Measurements from ENCODE around the gene TSPO2.

TSPO2 gene

DNA sequence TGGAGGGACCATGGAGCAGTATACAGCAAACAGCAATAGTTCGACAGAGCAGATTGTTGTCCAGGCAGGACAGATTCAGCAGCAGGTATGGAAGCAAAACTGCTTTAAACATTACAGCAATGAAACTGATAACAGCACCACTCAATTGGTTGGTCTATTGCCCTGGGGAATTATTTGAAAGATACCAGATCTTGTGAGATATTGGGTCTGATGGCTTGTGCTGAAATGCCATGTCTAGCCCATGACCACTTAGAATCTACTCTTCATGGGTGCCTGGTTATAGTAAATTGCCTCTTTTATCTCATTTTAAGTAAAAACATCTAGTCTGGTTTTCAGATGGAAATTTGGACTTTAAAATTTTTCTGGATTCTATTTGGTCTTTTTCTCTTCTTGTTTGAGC, 36.8 kb downstream of the TSPO2 start:
- no peak for DNase-seq (ENCODE audit: low read depth, low spot score)
- no peaks in the 10 kb centered on the region for H3K4me1 ChIP-seq (ENCODE audit: insufficient read depth, insufficient read length)

GRCh38 chr6:41080621-41081020, 38.4 kb downstream of the TSPO2 start:
- H3K36me3 ChIP-seq (ENCODE audit: insufficient read depth, insufficient read length, low read length), result peaks cover 55% of the 10 kb centered on the region
- no peaks in the 10 kb centered on the region for H3K4me1 ChIP-seq (ENCODE audit: insufficient read depth, insufficient read length)
- H3K9me3 ChIP-seq (ENCODE audit: insufficient read depth, low read length), result no peaks in the 10 kb centered on the region
- DNase-seq (ENCODE audit: low read depth, low spot score), result no peak
- no peak overlapping the region for H3K4me3 ChIP-seq (ENCODE audit: insufficient read length, low read depth)
- TF ChIP-seq ZNF274 (IDR thresholded peaks at IDR 0.05; ENCODE audit: low read depth, low read length) (no peak), SUZ12 (IDR thresholded peaks at IDR 0.05; ENCODE audit: extremely low read depth, insufficient read depth, insufficient read length) (no peak), YY1 (IDR thresholded peaks at IDR 0.05; ENCODE audit: insufficient read depth, insufficient read length) (no peak)
- no peak overlapping the region for H3K9ac ChIP-seq (ENCODE audit: insufficient read length, low read depth)
- no peaks in the 10 kb centered on the region for H3K27me3 ChIP-seq (ENCODE audit: insufficient read depth, insufficient read length)

More for the DNA sequence above, 36.8 kb downstream of the TSPO2 start:
- TF ChIP-seq ZNF274 (IDR thresholded peaks at IDR 0.05; ENCODE audit: low read depth, low read length) (no peak), SUZ12 (IDR thresholded peaks at IDR 0.05; ENCODE audit: extremely low read depth, insufficient read depth, insufficient read length) (no peak), YY1 (IDR thresholded peaks at IDR 0.05; ENCODE audit: insufficient read depth, insufficient read length) (no peak)
- no peaks in the 10 kb centered on the region for H3K27me3 ChIP-seq (ENCODE audit: insufficient read depth, insufficient read length)
- H3K9ac ChIP-seq (ENCODE audit: insufficient read length, low read depth), result no peak overlapping the region
- H3K9me3 ChIP-seq (ENCODE audit: insufficient read depth, low read length), result no peaks in the 10 kb centered on the region
- H3K36me3 ChIP-seq (ENCODE audit: insufficient read depth, insufficient read length, low read length), result peaks cover 50% of the 10 kb centered on the region
- no peak overlapping the region for H3K4me3 ChIP-seq (ENCODE audit: insufficient read length, low read depth)

- TF ChIP-seq SUZ12 (IDR thresholded peaks at IDR 0.05; ENCODE audit: extremely low read depth, insufficient read depth, insufficient read length) (no peak), ZNF274 (IDR thresholded peaks at IDR 0.05; ENCODE audit: low read depth, low read length) (no peak), YY1 (IDR thresholded peaks at IDR 0.05; ENCODE audit: insufficient read depth, insufficient read length) (no peak)
- H3K36me3 ChIP-seq (ENCODE audit: insufficient read depth, insufficient read length, low read length), result peaks cover 69% of the 10 kb centered on the region
- no peak overlapping the region for H3K4me3 ChIP-seq (ENCODE audit: insufficient read length, low read depth)
- no peak overlapping the region for H3K9ac ChIP-seq (ENCODE audit: insufficient read length, low read depth)
- H3K9me3 ChIP-seq (ENCODE audit: insufficient read depth, low read length), result no peaks in the 10 kb centered on the region
- H3K4me1 ChIP-seq (ENCODE audit: insufficient read depth, insufficient read length), result no peaks in the 10 kb centered on the region
- no peak for DNase-seq (ENCODE audit: low read depth, low spot score)
- H3K27me3 ChIP-seq (ENCODE audit: insufficient read depth, insufficient read length), result no peaks in the 10 kb centered on the region
These were observed 40.8 kb downstream of the TSPO2 start for GRCh38 chr6:41083072-41083471.

- Histone ChIP-seq H3K36me3 (ENCODE audit: insufficient read depth, insufficient read length, low read length) (peaks cover 62% of the 10 kb centered on the region), H3K4me1 (ENCODE audit: insufficient read depth, insufficient read length) (no peaks in the 10 kb centered on the region)
- no peak for DNase-seq (ENCODE audit: low read depth, low spot score)
These were observed 42.9 kb downstream of the TSPO2 start for GRCh38 chr6:41085182-41085581.

GRCh38 chr6:41088451-41088850, 46.2 kb downstream of the TSPO2 start:
- Histone ChIP-seq H3K9me3 (ENCODE audit: insufficient read depth, low read length) (no peaks in the 10 kb centered on the region), H3K27me3 (ENCODE audit: insufficient read depth, insufficient read length) (no peaks in the 10 kb centered on the region), H3K4me1 (ENCODE audit: insufficient read depth, insufficient read length) (no peaks in the 10 kb centered on the region), H3K9ac (ENCODE audit: insufficient read length, low read depth) (no peak overlapping the region), H3K4me3 (ENCODE audit: insufficient read length, low read depth) (no peak overlapping the region), H3K36me3 (ENCODE audit: insufficient read depth, insufficient read length, low read length) (peaks cover 79% of the 10 kb centered on the region)
- no peak for DNase-seq (ENCODE audit: low read depth, low spot score)
- TF ChIP-seq ZNF274 (IDR thresholded peaks at IDR 0.05; ENCODE audit: low read depth, low read length) (no peak), YY1 (IDR thresholded peaks at IDR 0.05; ENCODE audit: insufficient read depth, insufficient read length) (no peak), SUZ12 (IDR thresholded peaks at IDR 0.05; ENCODE audit: extremely low read depth, insufficient read depth, insufficient read length) (no peak)

More at GRCh38 chr6:41085182-41085581, 42.9 kb downstream of the TSPO2 start:
- Histone ChIP-seq H3K9ac (ENCODE audit: insufficient read length, low read depth) (no peak overlapping the region), H3K27me3 (ENCODE audit: insufficient read depth, insufficient read length) (no peaks in the 10 kb centered on the region), H3K9me3 (ENCODE audit: insufficient read depth, low read length) (no peaks in the 10 kb centered on the region), H3K4me3 (ENCODE audit: insufficient read length, low read depth) (no peak overlapping the region)
- TF ChIP-seq ZNF274 (IDR thresholded peaks at IDR 0.05; ENCODE audit: low read depth, low read length) (no peak), YY1 (IDR thresholded peaks at IDR 0.05; ENCODE audit: insufficient read depth, insufficient read length) (no peak), SUZ12 (IDR thresholded peaks at IDR 0.05; ENCODE audit: extremely low read depth, insufficient read depth, insufficient read length) (no peak)

GRCh38 chr6:41090841-41091761, 48.8 kb downstream of the TSPO2 start:
- TF ChIP-seq YY1 (IDR thresholded peaks at IDR 0.05; ENCODE audit: insufficient read depth, insufficient read length) (no peak), SUZ12 (IDR thresholded peaks at IDR 0.05; ENCODE audit: extremely low read depth, insufficient read depth, insufficient read length) (no peak), ZNF274 (IDR thresholded peaks at IDR 0.05; ENCODE audit: low read depth, low read length) (no peak)
- Histone ChIP-seq H3K27me3 (ENCODE audit: insufficient read depth, insufficient read length) (no peaks in the 10 kb centered on the region), H3K4me3 (ENCODE audit: insufficient read length, low read depth) (no peak overlapping the region), H3K36me3 (ENCODE audit: insufficient read depth, insufficient read length, low read length) (peaks cover 80% of the 10 kb centered on the region), H3K9ac (ENCODE audit: insufficient read length, low read depth) (no peak overlapping the region), H3K9me3 (ENCODE audit: insufficient read depth, low read length) (no peaks in the 10 kb centered on the region), H3K4me1 (ENCODE audit: insufficient read depth, insufficient read length) (no peaks in the 10 kb centered on the region)
- DNase-seq (ENCODE audit: low read depth, low spot score), result no peak

- H3K9me3 ChIP-seq (ENCODE audit: insufficient read depth, low read length), result no peaks in the 10 kb centered on the region
- H3K4me1 ChIP-seq (ENCODE audit: insufficient read depth, insufficient read length), result no peaks in the 10 kb centered on the region
- no peak for DNase-seq (ENCODE audit: low read depth, low spot score)
- peaks cover 82% of the 10 kb centered on the region for H3K36me3 ChIP-seq (ENCODE audit: insufficient read depth, insufficient read length, low read length)
- no peak overlapping the region for H3K4me3 ChIP-seq (ENCODE audit: insufficient read length, low read depth)
- no peaks in the 10 kb centered on the region for H3K27me3 ChIP-seq (ENCODE audit: insufficient read depth, insufficient read length)
- no peak overlapping the region for H3K9ac ChIP-seq (ENCODE audit: insufficient read length, low read depth)
- no peak for TF ChIP-seq SUZ12 (IDR thresholded peaks at IDR 0.05; ENCODE audit: extremely low read depth, insufficient read depth, insufficient read length)
- no peak for TF ChIP-seq ZNF274 (IDR thresholded peaks at IDR 0.05; ENCODE audit: low read depth, low read length)
- no peak for TF ChIP-seq YY1 (IDR thresholded peaks at IDR 0.05; ENCODE audit: insufficient read depth, insufficient read length)
These were observed 50.3 kb downstream of the TSPO2 start for GRCh38 chr6:41092421-41093140.

Measured in NT2/D1 (cell line).